Stimulated activated CD8-positive, alpha-beta memory T cell treated with anti-CD3 and anti-CD28 coated beads, Interleukin-4, amount 100 ng/mL, for 4 hours (primary cell): ENCODE results near the gene GNA14.
"Not testable (repeated sequence)": the region's sequence is repeated elsewhere in the genome, so short reads cannot be mapped to it uniquely, and the experiment has no call there.

Experiments used
- DNase-seq, 2 donors: peaks; one replicate each; pipeline ENCODE4 v3.0.0-alpha.2; 2020; ENCODE audit warnings: low read depth in 2 of 2, low spot score in 1 of 2

Gene GNA14

GRCh38 chr9:77453825-77454647 lies 194.1 kb downstream of the GNA14 start:
- no peak for DNase-seq

GRCh38 chr9:77451507-77451906 lies 196.6 kb downstream of the GNA14 start:
- no peak for DNase-seq

GRCh38 chr9:77450085-77450475 lies 198.0 kb downstream of the GNA14 start:
- no peak for DNase-seq

- DNase-seq, result no peak
These were observed 198.7 kb downstream of the GNA14 start for GRCh38 chr9:77449240-77450084.

- no peak for DNase-seq
These were observed 200.5 kb downstream of the GNA14 start for GRCh38 chr9:77447646-77448045.

- DNase-seq, result no peak
These were observed 205.7 kb downstream of the GNA14 start for GRCh38 chr9:77442436-77442835.

- DNase-seq, result not testable (repeated sequence)
These were observed 207.0 kb downstream of the GNA14 start for GRCh38 chr9:77441124-77441523.

GRCh38 chr9:77440057-77440456 lies 208.1 kb downstream of the GNA14 start:
- DNase-seq, result no peak

GRCh38 chr9:77438653-77439052 lies 209.5 kb downstream of the GNA14 start:
- DNase-seq, result no peak

- DNase-seq, result no peak
These were observed 212.4 kb downstream of the GNA14 start for GRCh38 chr9:77435688-77436087.

GRCh38 chr9:77435277-77435676 lies 212.8 kb downstream of the GNA14 start:
- DNase-seq, result no peak

- DNase-seq, result no peak
These were observed 214.3 kb downstream of the GNA14 start for GRCh38 chr9:77433675-77434445.

GRCh38 chr9:77432053-77432452 lies 216.1 kb downstream of the GNA14 start:
- no peak for DNase-seq

GRCh38 chr9:77429928-77430327 lies 218.2 kb downstream of the GNA14 start:
- no peak for DNase-seq

- DNase-seq, result no peak
These were observed 220.7 kb downstream of the GNA14 start for GRCh38 chr9:77427256-77427927.

- no peak for DNase-seq
These were observed 221.4 kb downstream of the GNA14 start for GRCh38 chr9:77426712-77427111.

GRCh38 chr9:77424993-77425392 lies 223.1 kb downstream of the GNA14 start:
- no peak for DNase-seq

GRCh38 chr9:77423841-77424240 lies 224.3 kb downstream of the GNA14 start:
- DNase-seq, result no peak

GRCh38 chr9:77422969-77423368 lies 225.2 kb downstream of the GNA14 start:
- no peak for DNase-seq

- DNase-seq, result no peak
These were observed 226.4 kb downstream of the GNA14 start for GRCh38 chr9:77421506-77422265.
